ENCODE measurements around the gene OR52M1. TPM values are rescaled to one million over a fixed set of nuclear protein-coding genes. Genes with fewer than 3 reads are reported as not detected.
"Not testable (repeated sequence)": the region's sequence is repeated elsewhere in the genome, so short reads cannot be mapped to it uniquely, and the experiment has no call there.

The OR52M1 gene
- total and polyA plus RNA-seq, 2 of the 13 experiments (the other 11 are each of a cell fraction or from before 2014, with no cell fraction given) = not detected

GRCh38 chr11:4531686-4532085, 13.3 kb upstream of the OR52M1 start:
- H3K9me3 ChIP-seq (ENCODE audit: low read length); H3K4me2 ChIP-seq (ENCODE audit: low read depth, low read length); H3K27me3 ChIP-seq (ENCODE audit: control insufficient read depth in 1 of 2, insufficient read depth in 2 of 2, low read length in 2 of 2); H3K4me3 ChIP-seq (replicated peaks in 1 of 3; ENCODE audit: insufficient read depth in 1 of 3, low read depth in 2 of 3, low read length in 3 of 3); POLR2A ChIA-PET; H4K20me1 ChIP-seq (ENCODE audit: insufficient read depth, low read length); H3K27ac ChIP-seq (ENCODE audit: extremely low read length, insufficient read depth, low read length); H3K9ac ChIP-seq (ENCODE audit: insufficient read depth, low read depth, low read length); H2AFZ ChIP-seq (ENCODE audit: low read length); H3K36me3 ChIP-seq (replicated peaks in 1 of 2; ENCODE audit: control insufficient read depth in 1 of 2, insufficient read depth in 2 of 2, low read length in 2 of 2); intact Hi-C loops (cut with micrococcal nuclease; ENCODE audit: unreplicated experiment); CTCF ChIA-PET (ENCODE audit: low intra/inter-chr PET ratio, low total read pairs); H3K4me1 ChIP-seq (ENCODE audit: insufficient read depth, low read length); H3K79me2 ChIP-seq (ENCODE audit: insufficient read depth, low read length); in situ Hi-C loops (cut with HindIII; ENCODE audit: extremely low pct_ligation_motif_present, low pct_unique_long_range_greater_than_20kb); BruUV-seq (replicated peaks); FAIRE-seq; TF ChIP-seq FOXA1 (IDR thresholded peaks at IDR 0.05): not testable (repeated sequence)
- WGBS (ENCODE audit: low lambda C conversion rate) = 10% methylated on average over 3 of the region's 11 CpGs
- TF ChIP-seq YY1 (IDR thresholded peaks at IDR 0.05; ENCODE audit: insufficient read depth, insufficient replicate concordance, low read depth, low read length) (peak; percentile 18), ZNF281 (CRISPR knock-in tag; IDR thresholded peaks at IDR 0.05; ENCODE audit: borderline replicate concordance) (peak; percentile 79), FOXA1 (CRISPR knock-in tag; IDR thresholded peaks at IDR 0.05) (peak; percentile 45; the same call in 1 of the 2 replicates)
- ATAC-seq (peak; percentile 50; the same call in 1 of the 3 replicates), DNase-seq (ENCODE audit: low spot score) (peak; percentile 24)

GRCh38 chr11:4539603-4540219, 5.3 kb upstream of the OR52M1 start:
- intact Hi-C loops (cut with micrococcal nuclease; ENCODE audit: unreplicated experiment) = loop anchor here (1.0 kb wide), 2 partner anchors 352 to 357 kb away; no protein-coding TSS in a partner anchor
- ATAC-seq (peak; percentile 84), DNase-seq (ENCODE audit: low spot score) (peak; percentile 18), FAIRE-seq (peak; percentile 57)
- H2AFZ ChIP-seq (ENCODE audit: low read length) = no peak overlapping the region
- no peaks in the 10 kb centered on the region; a peak in 1 of 5 replicates for H3K27me3 ChIP-seq (ENCODE audit: control insufficient read depth in 1 of 2, insufficient read depth in 2 of 2, low read length in 2 of 2)
- no peaks in the 10 kb centered on the region for H3K79me2 ChIP-seq (ENCODE audit: insufficient read depth, low read length)
- no peaks in the 10 kb centered on the region for H3K36me3 ChIP-seq (replicated peaks in 1 of 2; ENCODE audit: control insufficient read depth in 1 of 2, insufficient read depth in 2 of 2, low read length in 2 of 2)
- no peaks in the 10 kb centered on the region for H3K9me3 ChIP-seq (ENCODE audit: low read length)
- in situ Hi-C loops (cut with HindIII; ENCODE audit: extremely low pct_ligation_motif_present, low pct_unique_long_range_greater_than_20kb) = loop anchor here (5.0 kb wide), 1 partner anchor 352 kb away; no protein-coding TSS in a partner anchor
- H3K4me2 ChIP-seq (ENCODE audit: low read depth, low read length) = no peak overlapping the region
- 9% methylated on average over 3 of the region's 3 CpGs for WGBS (ENCODE audit: low lambda C conversion rate)
- POLR2A ChIA-PET = no interaction called here
- no peak overlapping the region for H3K27ac ChIP-seq (ENCODE audit: extremely low read length, insufficient read depth, low read length)
- no peak overlapping the region for H3K9ac ChIP-seq (ENCODE audit: insufficient read depth, low read depth, low read length)
- CTCF ChIA-PET (ENCODE audit: low intra/inter-chr PET ratio, low total read pairs) = interaction anchor here (0.8 to 2.6 kb wide), 2 partner anchors 353 to 358 kb away, joined by 5 to 29 read pairs; no protein-coding TSS in a partner anchor
- H3K4me1 ChIP-seq (ENCODE audit: insufficient read depth, low read length) = no peaks in the 10 kb centered on the region
- H3K4me3 ChIP-seq (replicated peaks in 1 of 3; ENCODE audit: insufficient read depth in 1 of 3, low read depth in 2 of 3, low read length in 3 of 3) = no peak overlapping the region
- BruUV-seq (replicated peaks) = no TSS peak
- no peaks in the 10 kb centered on the region for H4K20me1 ChIP-seq (ENCODE audit: insufficient read depth, low read length)
- TF ChIP-seq, protein P1, sequence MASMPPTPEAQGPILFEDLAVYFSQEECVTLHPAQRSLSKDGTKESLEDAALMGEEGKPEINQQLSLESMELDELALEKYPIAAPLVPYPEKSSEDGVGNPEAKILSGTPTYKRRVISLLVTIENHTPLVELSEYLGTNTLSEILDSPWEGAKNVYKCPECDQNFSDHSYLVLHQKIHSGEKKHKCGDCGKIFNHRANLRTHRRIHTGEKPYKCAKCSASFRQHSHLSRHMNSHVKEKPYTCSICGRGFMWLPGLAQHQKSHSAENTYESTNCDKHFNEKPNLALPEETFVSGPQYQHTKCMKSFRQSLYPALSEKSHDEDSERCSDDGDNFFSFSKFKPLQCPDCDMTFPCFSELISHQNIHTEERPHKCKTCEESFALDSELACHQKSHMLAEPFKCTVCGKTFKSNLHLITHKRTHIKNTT (CRISPR knock-in tag; IDR thresholded peaks at IDR 0.05) = no peak
- TF ChIP-seq GTF2F1 (IDR thresholded peaks at IDR 0.05; ENCODE audit: low read length) = no peak
- TF ChIP-seq KLF15 (CRISPR knock-in tag; IDR thresholded peaks at IDR 0.05; ENCODE audit: borderline replicate concordance) = no peak
- no peak for TF ChIP-seq PHF20 (CRISPR knock-in tag; IDR thresholded peaks at IDR 0.05)
- no peak for TF ChIP-seq ZNF33B (CRISPR knock-in tag; IDR thresholded peaks at IDR 0.05)
- TF ChIP-seq STAG1 (CRISPR knock-in tag; IDR thresholded peaks at IDR 0.05) = peak; percentile 54
- TF ChIP-seq NBN (conservative IDR thresholded peaks at IDR 0.05) = no peak
- no peak for TF ChIP-seq ZNF720 (CRISPR knock-in tag; IDR thresholded peaks at IDR 0.05)
- TF ChIP-seq RAD21 (CRISPR knock-in tag; IDR thresholded peaks at IDR 0.05) = peak; percentile 37; the same call in 1 of the 2 replicates
- TF ChIP-seq TGIF2 (CRISPR knock-in tag; IDR thresholded peaks at IDR 0.05) = no peak

Data from HepG2 (cell line).